Measurements from ENCODE around the gene PPP4R4.

Gene PPP4R4

GRCh38 chr14:94312481-94313246 is 138.5 kb downstream of the PPP4R4 start:
- no peak for DNase-seq

DNA sequence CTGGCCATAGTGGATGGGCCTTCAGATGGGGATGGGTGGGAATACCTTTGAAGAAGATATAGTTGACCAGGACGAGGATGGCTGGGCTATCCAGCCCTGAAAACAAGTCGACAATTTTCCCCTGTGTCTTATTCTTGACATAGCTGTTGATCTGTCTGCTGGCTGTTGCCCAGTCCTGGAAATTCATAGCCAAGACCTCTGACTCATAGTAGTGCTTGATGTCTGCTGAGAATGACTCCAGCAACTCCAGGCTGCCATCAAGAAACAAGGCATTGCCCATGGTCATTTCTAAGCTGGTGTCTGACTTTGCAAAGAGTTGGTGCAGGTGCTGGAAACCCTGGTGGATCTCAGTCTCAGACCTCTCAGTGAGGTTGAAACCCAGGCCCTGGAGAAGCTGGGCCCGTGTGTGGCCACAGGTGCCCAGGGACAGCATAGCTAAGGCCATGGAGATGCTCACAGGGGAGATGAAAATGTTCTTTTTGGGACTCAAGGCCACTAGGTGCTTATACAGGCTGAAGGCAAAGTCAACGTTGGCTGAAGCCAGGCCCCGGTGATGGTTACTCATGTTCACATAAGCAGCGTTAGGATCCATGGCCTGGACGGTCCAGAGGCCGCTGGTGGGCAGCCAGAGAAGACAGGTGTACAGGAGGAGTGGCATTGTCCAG is 140.0 kb downstream of the PPP4R4 start:
- DNase-seq = no peak

DNA sequence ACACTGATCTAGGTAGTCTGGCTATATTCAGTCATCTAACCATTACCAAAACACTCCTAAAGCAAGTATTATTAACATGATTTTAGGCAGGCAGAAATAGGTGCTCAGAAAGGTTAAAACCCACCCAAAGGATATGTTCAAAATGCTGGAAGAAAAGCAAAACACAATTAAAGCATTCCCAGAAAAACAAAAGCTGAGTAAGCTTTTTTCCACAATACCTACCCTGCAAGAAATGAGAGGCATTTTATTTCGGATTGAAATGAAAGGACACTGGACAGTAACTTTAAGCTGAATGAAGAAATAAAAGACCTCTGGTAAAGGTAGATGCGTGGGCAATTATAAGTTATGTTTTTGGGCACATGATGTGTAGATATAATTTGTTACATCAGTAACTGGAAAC is 140.8 kb downstream of the PPP4R4 start:
- DNase-seq = no peak

GRCh38 chr14:94316692-94317091 is 142.6 kb downstream of the PPP4R4 start:
- DNase-seq = no peak

GRCh38 chr14:94317259-94317658 is 143.1 kb downstream of the PPP4R4 start:
- no peak for DNase-seq

- DNase-seq = no peak
Observed at GRCh38 chr14:94320243-94320642, 146.1 kb downstream of the PPP4R4 start.

DNA sequence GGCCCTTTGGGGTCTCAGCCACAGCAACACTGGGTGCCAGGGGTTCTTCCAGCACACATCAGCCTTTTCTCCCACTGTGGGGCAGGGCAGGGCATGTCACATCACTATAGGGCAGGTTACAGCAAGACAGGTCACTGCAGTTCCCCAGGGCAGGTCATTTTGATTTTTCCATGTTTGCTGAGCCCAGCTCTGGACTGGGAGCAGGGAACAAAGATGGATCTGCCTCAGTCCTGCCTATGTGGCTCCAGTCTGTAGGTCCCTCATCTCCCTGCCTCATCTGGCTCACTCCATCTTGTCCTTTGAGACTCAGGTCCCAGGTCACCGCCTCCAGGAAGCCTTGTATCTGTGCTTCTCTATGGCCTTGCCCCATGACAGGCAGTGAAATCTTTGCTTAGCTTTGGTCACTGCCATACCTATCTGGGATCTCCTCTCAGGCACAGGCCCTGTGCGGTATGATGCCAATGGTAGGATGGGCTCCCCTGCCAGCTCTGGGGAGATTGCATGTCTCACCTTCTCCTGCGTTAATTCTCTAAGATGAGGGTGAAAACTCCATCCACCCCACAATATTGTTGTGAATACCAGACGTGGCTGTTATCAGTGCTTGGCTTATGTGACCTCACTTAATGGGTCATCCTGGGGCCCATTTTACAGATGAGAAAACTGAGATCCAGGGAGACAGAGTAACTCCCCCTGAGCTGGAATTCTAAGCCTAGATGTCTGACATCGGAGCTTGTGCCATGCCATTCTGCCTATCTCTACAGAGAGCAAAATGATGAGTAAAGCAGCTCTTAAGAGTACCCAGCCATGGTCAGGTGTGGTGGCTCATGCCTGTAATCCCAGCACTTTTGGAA is 147.5 kb downstream of the PPP4R4 start:
- DNase-seq = no peak

- DNase-seq = no peak
Observed at GRCh38 chr14:94322648-94323570, 148.8 kb downstream of the PPP4R4 start, which contains the start of gene SERPINA6. TSS of gene SERPINA6 (minus strand) at chr14:94323336. CDS start at chr14:94314648, 8,688 bp downstream.

DNA sequence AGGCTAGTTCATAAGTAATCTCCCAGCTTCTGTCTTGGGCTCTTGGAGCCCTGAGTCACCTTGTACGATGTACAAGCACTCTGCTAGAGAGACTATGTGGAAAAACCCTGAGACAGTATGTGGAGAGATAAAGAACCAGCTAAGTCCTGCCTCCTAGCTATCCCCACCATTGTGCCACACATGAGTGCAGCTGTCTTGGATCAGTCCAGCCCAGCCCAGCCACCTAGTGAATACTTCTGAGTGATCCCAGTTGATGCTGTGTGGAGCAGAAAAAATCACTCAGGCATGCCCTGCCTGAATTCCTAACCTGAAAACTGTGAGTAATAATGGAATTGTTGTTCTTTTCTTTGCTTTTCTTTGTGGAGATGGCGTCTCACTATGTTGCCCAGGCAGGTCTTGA is 154.1 kb downstream of the PPP4R4 start:
- DNase-seq = no peak
